AG09309 (cell line): ENCODE data around the gene SLC16A6.
A peak's percentile ranks its signal among the peaks of the same experiment; 100 is the strongest.
"Not testable (repeated sequence)": the region's sequence is repeated elsewhere in the genome, so short reads cannot be mapped to it uniquely, and the experiment has no call there.

Experiments
- DNase-seq: peaks from one replicate; pipeline ENCODE4 v3.0.0-alpha.2; 2010; ENCODE audit warnings: low read depth
- H3K4me3 ChIP-seq: 2 replicates; pipeline ENCODE4 v1.5.1; 2011; ENCODE audit warnings: mild to moderate bottlenecking, low read depth, low read length, moderate library complexity; ENCODE audit not compliant: control insufficient read depth
- CTCF ChIP-seq: IDR thresholded peaks from 2 replicates; pipeline ENCODE4 v1.5.1; 2011; ENCODE audit warnings: mild to moderate bottlenecking, low read depth, low read length, inconsistent platforms; ENCODE audit not compliant: insufficient read depth, control insufficient read depth; ENCODE audit errors: missing control alignments

Gene SLC16A6

GRCh38 chr17:68273722-68274121 is 17.2 kb downstream of the SLC16A6 start:
- no peak for DNase-seq
- no peak overlapping the region for H3K4me3 ChIP-seq
- TF ChIP-seq CTCF: no peak

- DNase-seq: peak; percentile 14
- not testable (repeated sequence) for H3K4me3 ChIP-seq
Measured at GRCh38 chr17:68265833-68266232, 25.1 kb downstream of the SLC16A6 start.

GRCh38 chr17:68263101-68263681 is 27.7 kb downstream of the SLC16A6 start:
- DNase-seq, H3K4me3 ChIP-seq: not testable (repeated sequence)
- peak; percentile 46 for TF ChIP-seq CTCF

- not testable (repeated sequence) for DNase-seq, H3K4me3 ChIP-seq
Measured at GRCh38 chr17:68262467-68262866, 28.5 kb downstream of the SLC16A6 start.

GRCh38 chr17:68260051-68260762 is 30.7 kb downstream of the SLC16A6 start:
- TF ChIP-seq CTCF: no peak
- DNase-seq: no peak
- H3K4me3 ChIP-seq: no peak overlapping the region

- not testable (repeated sequence) for H3K4me3 ChIP-seq, DNase-seq
Measured at GRCh38 chr17:68259648-68259951, 31.3 kb downstream of the SLC16A6 start.

- DNase-seq, H3K4me3 ChIP-seq: not testable (repeated sequence)
Measured at GRCh38 chr17:68258890-68259647, 31.9 kb downstream of the SLC16A6 start.

GRCh38 chr17:68257934-68258333 is 33.0 kb downstream of the SLC16A6 start:
- H3K4me3 ChIP-seq: no peak overlapping the region
- no peak for DNase-seq
- no peak for TF ChIP-seq CTCF

DNA sequence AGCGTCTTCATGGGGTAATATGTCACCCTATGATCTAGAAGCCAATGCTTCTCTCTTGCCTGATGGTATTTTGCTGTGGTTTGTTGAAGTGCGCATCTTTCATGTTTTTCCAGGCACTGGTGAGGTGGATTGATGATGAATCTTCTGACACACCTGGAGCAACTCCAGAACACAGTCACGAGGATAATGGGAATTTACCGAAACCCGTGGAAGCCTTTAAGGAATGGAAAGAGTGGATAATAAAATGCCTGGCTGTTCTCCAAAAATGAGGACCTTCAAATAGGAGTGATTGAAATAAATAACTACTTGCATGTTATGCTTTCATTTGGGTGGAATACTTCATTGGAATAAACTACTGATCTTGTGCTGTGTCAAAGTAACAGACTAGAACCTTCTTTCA is 34.2 kb downstream of the SLC16A6 start:
- H3K4me3 ChIP-seq, DNase-seq: not testable (repeated sequence)
